Measurements from ENCODE around the gene ZPBP. TPM values are rescaled to one million over a fixed set of nuclear protein-coding genes. Genes with fewer than 3 reads are reported as not detected.

ZPBP gene
- polyA plus RNA-seq, 4 donors, result 0.12 TPM; not detected in 3

DNA sequence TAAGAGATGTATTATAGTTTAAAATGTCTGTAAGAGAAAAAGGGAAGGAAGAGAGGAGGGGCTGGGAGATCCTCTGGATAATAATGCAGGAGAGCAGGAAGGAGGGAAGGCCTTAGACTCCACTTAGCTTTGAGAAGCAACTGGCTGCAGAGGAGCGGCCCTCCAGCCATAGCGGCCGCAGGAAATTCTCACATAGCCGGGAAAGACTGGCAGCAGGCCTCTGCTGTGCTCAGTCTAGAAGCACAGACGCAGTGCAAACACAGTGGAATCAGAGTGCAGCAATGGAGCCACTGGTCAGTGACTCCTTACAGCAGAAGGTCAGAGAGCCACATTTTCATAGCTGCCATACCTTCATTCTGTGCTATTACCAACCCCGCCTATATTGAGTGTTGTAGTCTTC is 166.3 kb downstream of the ZPBP start:
- DNase-seq, result no peak
- no peak overlapping the region for H3K27ac ChIP-seq (ENCODE audit: low read depth in 1 of 3, low read length in 2 of 3)
- H3K36me3 ChIP-seq (ENCODE audit: control insufficient read depth in 3 of 3, insufficient read depth in 2 of 3, low read depth in 1 of 3, low read length in 3 of 3), result no peaks in the 10 kb centered on the region
- H3K27me3 ChIP-seq (ENCODE audit: control insufficient read depth in 3 of 3, insufficient read depth in 3 of 3, low read length in 3 of 3), result no peaks in the 10 kb centered on the region
- peaks cover 2 to 10% of the 10 kb centered on the region in 2 donors for H3K9me3 ChIP-seq (ENCODE audit: control insufficient read depth in 2 of 2, insufficient read depth in 1 of 2, low read depth in 1 of 2, low read length in 1 of 2)
- WGBS, 3 donors, result 80 to 82% (median 82%) methylated on average over 6 of the region's 6 CpGs
- H3K4me1 ChIP-seq (ENCODE audit: control insufficient read depth in 3 of 3, insufficient read depth in 2 of 3, low read depth in 1 of 3, low read length in 2 of 3), result no peaks in the 10 kb centered on the region
- no peak overlapping the region for H3K4me3 ChIP-seq (ENCODE audit: low read depth in 1 of 3, low read length in 3 of 3)
- no peak for FAIRE-seq

DNA sequence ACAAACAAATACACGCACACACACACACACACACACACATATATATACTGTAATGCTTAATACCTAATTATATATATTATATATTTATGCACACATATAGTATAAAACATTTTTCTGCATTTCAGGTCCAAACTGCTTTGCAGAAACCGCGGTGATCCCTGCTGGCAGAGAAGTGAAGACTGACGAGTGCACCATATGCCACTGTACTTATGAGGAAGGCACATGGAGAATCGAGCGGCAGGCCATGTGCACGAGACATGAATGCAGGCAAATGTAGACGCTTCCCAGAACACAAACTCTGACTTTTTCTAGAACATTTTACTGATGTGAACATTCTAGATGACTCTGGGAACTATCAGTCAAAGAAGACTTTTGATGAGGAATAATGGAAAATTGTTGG is 181.1 kb downstream of the ZPBP start:
- no peaks in the 10 kb centered on the region for H3K9me3 ChIP-seq (ENCODE audit: control insufficient read depth in 2 of 2, insufficient read depth in 1 of 2, low read depth in 1 of 2, low read length in 1 of 2)
- H3K4me1 ChIP-seq (ENCODE audit: control insufficient read depth in 3 of 3, insufficient read depth in 2 of 3, low read depth in 1 of 3, low read length in 2 of 3), result no peaks in the 10 kb centered on the region
- no peak for FAIRE-seq
- 87 to 88% (median 88%) methylated on average over 8 of the region's 8 CpGs for WGBS, 3 donors
- H3K4me3 ChIP-seq (ENCODE audit: low read depth in 1 of 3, low read length in 3 of 3), result no peak overlapping the region
- no peaks in the 10 kb centered on the region for H3K27me3 ChIP-seq (ENCODE audit: control insufficient read depth in 3 of 3, insufficient read depth in 3 of 3, low read length in 3 of 3)
- H3K36me3 ChIP-seq (ENCODE audit: control insufficient read depth in 3 of 3, insufficient read depth in 2 of 3, low read depth in 1 of 3, low read length in 3 of 3), result no peaks in the 10 kb centered on the region
- no peak overlapping the region for H3K27ac ChIP-seq (ENCODE audit: low read depth in 1 of 3, low read length in 2 of 3)
- DNase-seq, result no peak

DNA sequence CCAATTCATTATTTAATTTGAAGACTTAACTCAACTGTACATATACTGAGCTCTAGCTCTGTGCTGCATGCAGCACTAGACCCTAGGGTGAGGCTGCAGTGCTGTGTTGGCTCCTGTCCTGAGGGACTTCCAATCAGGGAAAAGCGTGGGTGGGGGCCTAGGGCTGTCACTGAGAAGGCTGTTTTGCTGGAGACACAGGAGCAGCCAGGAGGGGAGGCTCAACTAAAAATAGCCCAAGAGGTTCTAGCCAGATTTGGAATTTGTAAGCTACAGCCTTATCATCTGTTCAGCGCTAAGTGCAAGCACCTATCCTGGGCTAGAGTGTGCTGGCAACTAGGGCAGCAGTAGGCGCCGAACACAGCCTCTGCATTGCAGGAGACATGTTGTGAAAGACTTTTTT is 198.5 kb downstream of the ZPBP start:
- 78 to 89% (median 83%) methylated on average over 4 of the region's 4 CpGs for WGBS, 3 donors
- Histone ChIP-seq H3K27me3 (ENCODE audit: control insufficient read depth in 3 of 3, insufficient read depth in 3 of 3, low read length in 3 of 3) (no peaks in the 10 kb centered on the region), H3K9me3 (ENCODE audit: control insufficient read depth in 2 of 2, insufficient read depth in 1 of 2, low read depth in 1 of 2, low read length in 1 of 2) (no peaks in the 10 kb centered on the region), H3K27ac (ENCODE audit: low read depth in 1 of 3, low read length in 2 of 3) (no peak overlapping the region), H3K36me3 (ENCODE audit: control insufficient read depth in 3 of 3, insufficient read depth in 2 of 3, low read depth in 1 of 3, low read length in 3 of 3) (no peaks in the 10 kb centered on the region), H3K4me1 (ENCODE audit: control insufficient read depth in 3 of 3, insufficient read depth in 2 of 3, low read depth in 1 of 3, low read length in 2 of 3) (no peaks in the 10 kb centered on the region), H3K4me3 (ENCODE audit: low read depth in 1 of 3, low read length in 3 of 3) (no peak overlapping the region)
- FAIRE-seq, result no peak
- DNase-seq, result no peak

DNA sequence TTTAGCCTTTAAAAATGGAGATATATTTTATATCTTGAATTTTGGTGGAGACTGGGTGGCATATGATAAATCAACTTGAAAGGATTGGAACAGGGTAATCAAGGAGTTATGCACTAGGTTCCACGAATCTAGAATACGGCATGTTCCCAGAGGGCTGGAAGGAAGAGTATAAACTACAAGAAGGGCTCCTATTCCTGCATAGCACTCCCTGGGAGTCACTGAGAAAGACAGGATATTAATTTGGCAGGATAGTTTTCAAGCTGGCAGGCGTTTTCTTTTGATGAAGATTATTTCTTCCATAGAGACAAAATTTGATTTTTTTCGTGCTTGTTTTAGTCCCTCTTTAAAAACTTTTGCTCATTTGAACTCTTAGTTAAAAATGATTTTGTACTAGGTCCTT is 199.9 kb downstream of the ZPBP start:
- Histone ChIP-seq H3K27ac (ENCODE audit: low read depth in 1 of 3, low read length in 2 of 3) (no peak overlapping the region), H3K4me1 (ENCODE audit: control insufficient read depth in 3 of 3, insufficient read depth in 2 of 3, low read depth in 1 of 3, low read length in 2 of 3) (no peaks in the 10 kb centered on the region), H3K9me3 (ENCODE audit: control insufficient read depth in 2 of 2, insufficient read depth in 1 of 2, low read depth in 1 of 2, low read length in 1 of 2) (no peaks in the 10 kb centered on the region), H3K4me3 (ENCODE audit: low read depth in 1 of 3, low read length in 3 of 3) (no peak overlapping the region), H3K27me3 (ENCODE audit: control insufficient read depth in 3 of 3, insufficient read depth in 3 of 3, low read length in 3 of 3) (no peaks in the 10 kb centered on the region), H3K36me3 (ENCODE audit: control insufficient read depth in 3 of 3, insufficient read depth in 2 of 3, low read depth in 1 of 3, low read length in 3 of 3) (no peaks in the 10 kb centered on the region)
- DNase-seq, result no peak
- FAIRE-seq, result no peak
- WGBS, 3 donors, result 55 to 77% (median 61%) methylated on average over 4 of the region's 4 CpGs

DNA sequence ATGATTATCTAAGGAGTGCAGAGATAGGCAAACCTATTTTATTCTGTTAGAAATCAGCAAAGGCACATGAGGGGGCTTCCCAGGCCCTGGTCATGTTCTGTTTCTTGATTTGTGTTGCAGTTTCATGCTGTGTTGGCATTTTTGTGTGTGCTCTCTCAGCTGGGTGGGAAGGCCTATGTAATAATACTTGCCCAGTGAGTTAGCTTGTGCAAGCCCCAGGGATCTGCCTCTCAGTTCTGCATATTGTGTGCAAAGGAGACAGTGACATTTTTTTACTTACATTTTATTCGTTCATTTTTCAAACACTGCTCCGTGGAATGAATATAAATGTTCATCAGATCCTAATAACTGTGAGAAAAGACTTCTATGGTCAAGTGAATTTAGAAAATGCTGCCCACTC is 200.6 kb downstream of the ZPBP start:
- no peaks in the 10 kb centered on the region for H3K36me3 ChIP-seq (ENCODE audit: control insufficient read depth in 3 of 3, insufficient read depth in 2 of 3, low read depth in 1 of 3, low read length in 3 of 3)
- H3K27ac ChIP-seq (ENCODE audit: low read depth in 1 of 3, low read length in 2 of 3), result no peak overlapping the region
- 79 to 90% (median 88%) methylated on average over 2 of the region's 2 CpGs for WGBS, 3 donors
- FAIRE-seq (no peak), DNase-seq (no peak)
- no peak overlapping the region for H3K4me3 ChIP-seq (ENCODE audit: low read depth in 1 of 3, low read length in 3 of 3)
- no peaks in the 10 kb centered on the region for H3K27me3 ChIP-seq (ENCODE audit: control insufficient read depth in 3 of 3, insufficient read depth in 3 of 3, low read length in 3 of 3)
- H3K4me1 ChIP-seq (ENCODE audit: control insufficient read depth in 3 of 3, insufficient read depth in 2 of 3, low read depth in 1 of 3, low read length in 2 of 3), result no peaks in the 10 kb centered on the region
- H3K9me3 ChIP-seq (ENCODE audit: control insufficient read depth in 2 of 2, insufficient read depth in 1 of 2, low read depth in 1 of 2, low read length in 1 of 2), result no peaks in the 10 kb centered on the region

Other genes starting within 250 kb of the ZPBP start
- 1 to 10 TPM; 1.8 to 5.9 (median 3.3) TPM for gene IKZF1, start 211.5 kb upstream of the ZPBP start, polyA plus RNA-seq

Data from small intestine (tissue), 7 donors.